ENCODE measurements around the gene SLC6A2.

Gene SLC6A2

DNA sequence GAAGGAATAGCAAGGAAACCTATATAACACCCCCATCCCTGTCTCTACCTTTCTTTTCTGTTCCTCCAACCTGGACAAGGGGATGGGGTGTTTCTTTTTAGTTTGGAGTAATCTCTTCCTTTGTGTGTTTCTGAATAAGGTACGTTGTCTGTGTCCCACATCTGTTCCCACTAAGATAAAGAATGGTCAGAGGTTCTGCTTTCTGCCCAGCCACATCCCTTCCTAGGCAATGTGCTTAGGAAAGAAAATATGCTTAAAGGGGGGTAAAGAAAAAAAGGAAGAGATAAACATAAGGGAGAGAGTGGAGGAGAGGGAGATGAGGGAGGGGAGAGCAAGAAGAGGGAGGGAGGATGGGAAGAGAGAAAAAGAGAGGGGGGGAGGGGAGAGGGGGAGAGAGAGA is 35.1 kb downstream of the SLC6A2 start:
- ATAC-seq = no peak
- TF ChIP-seq, protein P1, sequence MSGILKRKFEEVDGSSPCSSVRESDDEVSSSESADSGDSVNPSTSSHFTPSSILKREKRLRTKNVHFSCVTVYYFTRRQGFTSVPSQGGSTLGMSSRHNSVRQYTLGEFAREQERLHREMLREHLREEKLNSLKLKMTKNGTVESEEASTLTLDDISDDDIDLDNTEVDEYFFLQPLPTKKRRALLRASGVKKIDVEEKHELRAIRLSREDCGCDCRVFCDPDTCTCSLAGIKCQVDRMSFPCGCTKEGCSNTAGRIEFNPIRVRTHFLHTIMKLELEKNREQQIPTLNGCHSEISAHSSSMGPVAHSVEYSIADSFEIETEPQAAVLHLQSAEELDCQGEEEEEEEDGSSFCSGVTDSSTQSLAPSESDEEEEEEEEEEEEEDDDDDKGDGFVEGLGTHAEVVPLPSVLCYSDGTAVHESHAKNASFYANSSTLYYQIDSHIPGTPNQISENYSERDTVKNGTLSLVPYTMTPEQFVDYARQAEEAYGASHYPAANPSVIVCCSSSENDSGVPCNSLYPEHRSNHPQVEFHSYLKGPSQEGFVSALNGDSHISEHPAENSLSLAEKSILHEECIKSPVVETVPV (CRISPR knock-in tag; IDR thresholded peaks at IDR 0.05) = no peak
- TF ChIP-seq ZNF565 (CRISPR knock-in tag; conservative IDR thresholded peaks at IDR 0.05; ENCODE audit: low read depth) (no peak), ZFP3 (CRISPR knock-in tag; IDR thresholded peaks at IDR 0.05) (no peak), TCF4 (CRISPR knock-in tag; IDR thresholded peaks at IDR 0.05; ENCODE audit: borderline replicate concordance) (no peak), PPARA (CRISPR knock-in tag; IDR thresholded peaks at IDR 0.05; ENCODE audit: borderline replicate concordance) (no peak), ZC3H10 (CRISPR knock-in tag; IDR thresholded peaks at IDR 0.05) (no peak), TOX (CRISPR knock-in tag; IDR thresholded peaks at IDR 0.05; ENCODE audit: borderline replicate concordance) (no peak), ZNF8 (CRISPR knock-in tag; IDR thresholded peaks at IDR 0.05) (no peak)
- TF ChIP-seq, protein P2, sequence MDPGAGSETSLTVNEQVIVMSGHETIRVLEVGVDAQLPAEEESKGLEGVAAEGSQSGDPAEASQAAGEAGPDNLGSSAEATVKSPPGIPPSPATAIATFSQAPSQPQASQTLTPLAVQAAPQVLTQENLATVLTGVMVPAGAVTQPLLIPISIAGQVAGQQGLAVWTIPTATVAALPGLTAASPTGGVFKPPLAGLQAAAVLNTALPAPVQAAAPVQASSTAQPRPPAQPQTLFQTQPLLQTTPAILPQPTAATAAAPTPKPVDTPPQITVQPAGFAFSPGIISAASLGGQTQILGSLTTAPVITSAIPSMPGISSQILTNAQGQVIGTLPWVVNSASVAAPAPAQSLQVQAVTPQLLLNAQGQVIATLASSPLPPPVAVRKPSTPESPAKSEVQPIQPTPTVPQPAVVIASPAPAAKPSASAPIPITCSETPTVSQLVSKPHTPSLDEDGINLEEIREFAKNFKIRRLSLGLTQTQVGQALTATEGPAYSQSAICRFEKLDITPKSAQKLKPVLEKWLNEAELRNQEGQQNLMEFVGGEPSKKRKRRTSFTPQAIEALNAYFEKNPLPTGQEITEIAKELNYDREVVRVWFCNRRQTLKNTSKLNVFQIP (CRISPR knock-in tag; IDR thresholded peaks at IDR 0.05; ENCODE audit: borderline replicate concordance, low read depth) = no peak
- TF ChIP-seq, protein P3, sequence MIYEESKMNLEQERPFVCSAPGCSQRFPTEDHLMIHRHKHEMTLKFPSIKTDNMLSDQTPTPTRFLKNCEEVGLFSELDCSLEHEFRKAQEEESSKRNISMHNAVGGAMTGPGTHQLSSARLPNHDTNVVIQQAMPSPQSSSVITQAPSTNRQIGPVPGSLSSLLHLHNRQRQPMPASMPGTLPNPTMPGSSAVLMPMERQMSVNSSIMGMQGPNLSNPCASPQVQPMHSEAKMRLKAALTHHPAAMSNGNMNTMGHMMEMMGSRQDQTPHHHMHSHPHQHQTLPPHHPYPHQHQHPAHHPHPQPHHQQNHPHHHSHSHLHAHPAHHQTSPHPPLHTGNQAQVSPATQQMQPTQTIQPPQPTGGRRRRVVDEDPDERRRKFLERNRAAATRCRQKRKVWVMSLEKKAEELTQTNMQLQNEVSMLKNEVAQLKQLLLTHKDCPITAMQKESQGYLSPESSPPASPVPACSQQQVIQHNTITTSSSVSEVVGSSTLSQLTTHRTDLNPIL (CRISPR knock-in tag; IDR thresholded peaks at IDR 0.05; ENCODE audit: low read depth) = no peak

DNA sequence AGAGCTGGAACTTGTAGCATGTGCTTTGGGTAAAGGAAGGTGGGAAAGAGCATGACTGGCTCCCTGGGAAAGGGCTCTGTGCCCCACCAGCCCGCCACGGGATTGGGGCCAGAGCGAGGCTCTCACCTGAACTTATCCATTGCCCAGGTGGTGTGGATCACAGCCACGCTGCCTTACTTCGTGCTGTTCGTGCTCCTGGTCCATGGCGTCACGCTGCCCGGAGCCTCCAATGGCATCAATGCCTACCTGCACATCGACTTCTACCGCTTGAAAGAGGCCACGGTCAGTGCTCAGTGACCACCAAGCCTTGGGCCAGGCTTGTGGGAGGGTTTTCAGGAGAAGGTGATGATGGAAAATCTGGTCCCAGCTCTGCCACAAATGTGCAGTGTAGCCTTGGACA is 36.0 kb downstream of the SLC6A2 start:
- no peak for ATAC-seq

DNA sequence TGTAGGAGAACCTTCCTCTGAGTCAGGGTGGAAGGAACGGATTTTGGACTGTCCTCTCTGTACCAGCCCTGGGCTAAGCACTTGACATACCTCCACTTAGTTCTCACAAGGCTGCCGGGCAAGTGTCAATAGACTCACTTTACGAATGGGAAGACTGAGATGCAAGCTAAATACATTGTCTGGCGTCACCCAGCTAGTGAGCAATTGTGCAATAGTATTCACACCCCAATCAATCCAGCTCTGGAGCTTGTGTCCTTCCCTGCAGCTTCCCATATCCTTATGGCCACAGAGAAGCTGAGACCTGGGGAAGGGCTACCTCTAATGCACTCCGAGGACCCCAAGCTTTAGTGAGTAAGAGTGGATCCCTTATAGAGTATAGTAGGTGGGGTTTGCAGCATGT is 39.8 kb downstream of the SLC6A2 start:
- TF ChIP-seq ZFP30 (CRISPR knock-in tag; IDR thresholded peaks at IDR 0.05) (no peak), ZC3H10 (CRISPR knock-in tag; IDR thresholded peaks at IDR 0.05) (no peak), ZFP3 (CRISPR knock-in tag; IDR thresholded peaks at IDR 0.05) (no peak), OSR1 (CRISPR knock-in tag; IDR thresholded peaks at IDR 0.05) (no peak), TOX (CRISPR knock-in tag; IDR thresholded peaks at IDR 0.05; ENCODE audit: borderline replicate concordance) (no peak), GLIS3 (CRISPR knock-in tag; IDR thresholded peaks at IDR 0.05) (no peak), ZNF565 (CRISPR knock-in tag; conservative IDR thresholded peaks at IDR 0.05; ENCODE audit: low read depth) (no peak), SNAI2 (CRISPR knock-in tag; IDR thresholded peaks at IDR 0.05) (no peak), ARNTL (CRISPR knock-in tag; IDR thresholded peaks at IDR 0.05; ENCODE audit: borderline replicate concordance, low read depth) (no peak), ZNF70 (CRISPR knock-in tag; IDR thresholded peaks at IDR 0.05) (no peak), PPARA (CRISPR knock-in tag; IDR thresholded peaks at IDR 0.05; ENCODE audit: borderline replicate concordance) (no peak), ISL1 (CRISPR knock-in tag; IDR thresholded peaks at IDR 0.05) (no peak), RARB (CRISPR knock-in tag; IDR thresholded peaks at IDR 0.05) (no peak), ZNF8 (CRISPR knock-in tag; IDR thresholded peaks at IDR 0.05) (no peak), TCF4 (CRISPR knock-in tag; IDR thresholded peaks at IDR 0.05; ENCODE audit: borderline replicate concordance) (no peak), CSDC2 (CRISPR knock-in tag; IDR thresholded peaks at IDR 0.05) (no peak)
- TF ChIP-seq, protein P2 (CRISPR knock-in tag; IDR thresholded peaks at IDR 0.05; ENCODE audit: borderline replicate concordance, low read depth) = no peak
- TF ChIP-seq, protein P3 (CRISPR knock-in tag; IDR thresholded peaks at IDR 0.05; ENCODE audit: low read depth) = no peak
- TF ChIP-seq, protein P4, sequence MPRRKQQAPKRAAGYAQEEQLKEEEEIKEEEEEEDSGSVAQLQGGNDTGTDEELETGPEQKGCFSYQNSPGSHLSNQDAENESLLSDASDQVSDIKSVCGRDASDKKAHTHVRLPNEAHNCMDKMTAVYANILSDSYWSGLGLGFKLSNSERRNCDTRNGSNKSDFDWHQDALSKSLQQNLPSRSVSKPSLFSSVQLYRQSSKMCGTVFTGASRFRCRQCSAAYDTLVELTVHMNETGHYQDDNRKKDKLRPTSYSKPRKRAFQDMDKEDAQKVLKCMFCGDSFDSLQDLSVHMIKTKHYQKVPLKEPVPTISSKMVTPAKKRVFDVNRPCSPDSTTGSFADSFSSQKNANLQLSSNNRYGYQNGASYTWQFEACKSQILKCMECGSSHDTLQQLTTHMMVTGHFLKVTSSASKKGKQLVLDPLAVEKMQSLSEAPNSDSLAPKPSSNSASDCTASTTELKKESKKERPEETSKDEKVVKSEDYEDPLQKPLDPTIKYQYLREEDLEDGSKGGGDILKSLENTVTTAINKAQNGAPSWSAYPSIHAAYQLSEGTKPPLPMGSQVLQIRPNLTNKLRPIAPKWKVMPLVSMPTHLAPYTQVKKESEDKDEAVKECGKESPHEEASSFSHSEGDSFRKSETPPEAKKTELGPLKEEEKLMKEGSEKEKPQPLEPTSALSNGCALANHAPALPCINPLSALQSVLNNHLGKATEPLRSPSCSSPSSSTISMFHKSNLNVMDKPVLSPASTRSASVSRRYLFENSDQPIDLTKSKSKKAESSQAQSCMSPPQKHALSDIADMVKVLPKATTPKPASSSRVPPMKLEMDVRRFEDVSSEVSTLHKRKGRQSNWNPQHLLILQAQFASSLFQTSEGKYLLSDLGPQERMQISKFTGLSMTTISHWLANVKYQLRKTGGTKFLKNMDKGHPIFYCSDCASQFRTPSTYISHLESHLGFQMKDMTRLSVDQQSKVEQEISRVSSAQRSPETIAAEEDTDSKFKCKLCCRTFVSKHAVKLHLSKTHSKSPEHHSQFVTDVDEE (CRISPR knock-in tag; IDR thresholded peaks at IDR 0.05) = no peak
- TF ChIP-seq, protein P5, sequence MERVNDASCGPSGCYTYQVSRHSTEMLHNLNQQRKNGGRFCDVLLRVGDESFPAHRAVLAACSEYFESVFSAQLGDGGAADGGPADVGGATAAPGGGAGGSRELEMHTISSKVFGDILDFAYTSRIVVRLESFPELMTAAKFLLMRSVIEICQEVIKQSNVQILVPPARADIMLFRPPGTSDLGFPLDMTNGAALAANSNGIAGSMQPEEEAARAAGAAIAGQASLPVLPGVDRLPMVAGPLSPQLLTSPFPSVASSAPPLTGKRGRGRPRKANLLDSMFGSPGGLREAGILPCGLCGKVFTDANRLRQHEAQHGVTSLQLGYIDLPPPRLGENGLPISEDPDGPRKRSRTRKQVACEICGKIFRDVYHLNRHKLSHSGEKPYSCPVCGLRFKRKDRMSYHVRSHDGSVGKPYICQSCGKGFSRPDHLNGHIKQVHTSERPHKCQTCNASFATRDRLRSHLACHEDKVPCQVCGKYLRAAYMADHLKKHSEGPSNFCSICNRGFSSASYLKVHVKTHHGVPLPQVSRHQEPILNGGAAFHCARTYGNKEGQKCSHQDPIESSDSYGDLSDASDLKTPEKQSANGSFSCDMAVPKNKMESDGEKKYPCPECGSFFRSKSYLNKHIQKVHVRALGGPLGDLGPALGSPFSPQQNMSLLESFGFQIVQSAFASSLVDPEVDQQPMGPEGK (CRISPR knock-in tag; IDR thresholded peaks at IDR 0.05; ENCODE audit: borderline replicate concordance) = no peak
- ATAC-seq = no peak

More for the DNA sequence above, 36.0 kb downstream of the SLC6A2 start:
- TF ChIP-seq ZNF8 (CRISPR knock-in tag; IDR thresholded peaks at IDR 0.05) (no peak), TCF4 (CRISPR knock-in tag; IDR thresholded peaks at IDR 0.05; ENCODE audit: borderline replicate concordance) (no peak), ZFP3 (CRISPR knock-in tag; IDR thresholded peaks at IDR 0.05) (no peak), ZNF565 (CRISPR knock-in tag; conservative IDR thresholded peaks at IDR 0.05; ENCODE audit: low read depth) (no peak), ZNF70 (CRISPR knock-in tag; IDR thresholded peaks at IDR 0.05) (no peak)

Measured in SK-N-SH treated with all-trans-retinoic acid at 6 μM for 48 hours (cell line).